GM18867 (cell line): ENCODE data around the gene FEZ2.

Experiments
- ATAC-seq: cut with Tn5 transposase; IDR thresholded peaks from one replicate; pipeline ENCODE4 v1.9.1; 2021; ENCODE audit warnings: mild to moderate bottlenecking, moderate library complexity; ENCODE audit not compliant: unreplicated experiment

FEZ2 gene

GRCh38 chr2:36562973-36563532, 34.9 kb downstream of the FEZ2 start:
- ATAC-seq = no peak

- ATAC-seq = no peak
These were observed 35.7 kb downstream of the FEZ2 start for GRCh38 chr2:36562240-36562639.

- ATAC-seq = no peak
These were observed 36.6 kb downstream of the FEZ2 start for GRCh38 chr2:36561237-36561944.

- ATAC-seq = no peak
These were observed 37.2 kb downstream of the FEZ2 start for GRCh38 chr2:36560726-36561125.

GRCh38 chr2:36559221-36559942, 38.6 kb downstream of the FEZ2 start:
- ATAC-seq = no peak

GRCh38 chr2:36556842-36557241, 41.1 kb downstream of the FEZ2 start:
- no peak for ATAC-seq

GRCh38 chr2:36555789-36556188, 42.2 kb downstream of the FEZ2 start:
- no peak for ATAC-seq

GRCh38 chr2:36554531-36554930, 43.4 kb downstream of the FEZ2 start:
- no peak for ATAC-seq

GRCh38 chr2:36553683-36554082, 44.3 kb downstream of the FEZ2 start:
- ATAC-seq = no peak

GRCh38 chr2:36550006-36550405, 48.0 kb downstream of the FEZ2 start:
- no peak for ATAC-seq

- ATAC-seq = no peak
These were observed 48.8 kb downstream of the FEZ2 start for GRCh38 chr2:36549165-36549574.

- no peak for ATAC-seq
These were observed 50.1 kb downstream of the FEZ2 start for GRCh38 chr2:36547906-36548305.

- ATAC-seq = no peak
These were observed 52.0 kb downstream of the FEZ2 start for GRCh38 chr2:36545871-36546416.

- no peak for ATAC-seq
These were observed 53.2 kb downstream of the FEZ2 start for GRCh38 chr2:36544638-36545338.

GRCh38 chr2:36541891-36542595, 55.9 kb downstream of the FEZ2 start:
- no peak for ATAC-seq

GRCh38 chr2:36540986-36541754, 56.8 kb downstream of the FEZ2 start:
- ATAC-seq = no peak

GRCh38 chr2:36539631-36540030, 58.3 kb downstream of the FEZ2 start:
- ATAC-seq = peak; percentile 68

GRCh38 chr2:36538335-36538734, 59.6 kb downstream of the FEZ2 start:
- no peak for ATAC-seq

GRCh38 chr2:36536776-36537175, 61.2 kb downstream of the FEZ2 start:
- ATAC-seq = no peak

- no peak for ATAC-seq
These were observed 62.9 kb downstream of the FEZ2 start for GRCh38 chr2:36535099-36535498.
